ENCODE data around the gene KCNH5. TPM values are rescaled to one million over a fixed set of nuclear protein-coding genes. Genes with fewer than 3 reads are reported as not detected.
"Not testable (repeated sequence)": the region's sequence is repeated elsewhere in the genome, so short reads cannot be mapped to it uniquely, and the experiment has no call there.

The KCNH5 gene
- total RNA-seq, 2 experiments from 2014 or later = not detected

GRCh38 chr14:62800577-62800976, 244.7 kb downstream of the KCNH5 start:
- Mint-ChIP-seq H3K4me1 (no peaks in the 10 kb centered on the region), H3K27me3 (no peaks in the 10 kb centered on the region), H3K4me3 (no peak overlapping the region), H3K36me3 (ENCODE audit: low read depth) (no peaks in the 10 kb centered on the region), H3K27ac (no peak overlapping the region), H3K9me3 (peaks cover 5% of the 10 kb centered on the region)
- ChIA-PET POLR2A (no interaction called here), CTCF (no interaction called here)
- no peak for DNase-seq

- POLR2A ChIA-PET = no interaction called here
These were observed 248.8 kb downstream of the KCNH5 start for GRCh38 chr14:62796431-62796830.

GRCh38 chr14:62792578-62792977, 252.7 kb downstream of the KCNH5 start:
- DNase-seq = no peak
- Mint-ChIP-seq H3K4me3 (no peak overlapping the region), H3K36me3 (ENCODE audit: low read depth) (no peaks in the 10 kb centered on the region), H3K27me3 (no peaks in the 10 kb centered on the region), H3K27ac (no peak overlapping the region), H3K4me1 (no peaks in the 10 kb centered on the region), H3K9me3 (no peaks in the 10 kb centered on the region)
- ChIA-PET CTCF (no interaction called here), POLR2A (no interaction called here)

More at GRCh38 chr14:62796431-62796830, 248.8 kb downstream of the KCNH5 start:
- Mint-ChIP-seq H3K27me3 (no peaks in the 10 kb centered on the region), H3K4me3 (no peak overlapping the region), H3K36me3 (ENCODE audit: low read depth) (no peaks in the 10 kb centered on the region), H3K27ac (no peak overlapping the region), H3K9me3 (no peaks in the 10 kb centered on the region), H3K4me1 (no peaks in the 10 kb centered on the region)
- CTCF ChIA-PET = no interaction called here
- DNase-seq = no peak

GRCh38 chr14:62781328-62781727, 263.9 kb downstream of the KCNH5 start:
- H3K4me3 Mint-ChIP-seq; H3K36me3 Mint-ChIP-seq (ENCODE audit: low read depth); H3K27ac Mint-ChIP-seq; H3K27me3 Mint-ChIP-seq; CTCF ChIA-PET; H3K9me3 Mint-ChIP-seq; POLR2A ChIA-PET; H3K4me1 Mint-ChIP-seq; DNase-seq: not testable (repeated sequence)

DNA sequence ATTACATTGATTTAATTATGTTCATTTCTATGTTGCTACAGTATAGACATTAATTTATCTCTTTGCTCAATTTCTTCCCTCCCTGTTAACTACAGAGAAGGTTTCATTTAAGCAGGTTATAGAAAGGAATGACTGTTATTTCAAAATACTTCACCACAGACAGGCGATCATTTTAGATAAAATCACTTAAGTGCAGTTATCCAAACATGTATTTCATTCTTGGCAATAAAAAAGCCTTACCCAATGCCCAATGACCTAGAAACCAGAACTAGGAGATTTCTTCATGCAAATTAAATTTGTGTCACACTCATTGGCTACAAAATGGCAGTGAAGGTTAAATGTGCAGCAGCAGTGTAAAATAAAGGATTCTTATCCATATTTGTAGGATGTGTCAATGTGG, 266.4 kb downstream of the KCNH5 start:
- H3K27me3 Mint-ChIP-seq = no peaks in the 10 kb centered on the region
- H3K9me3 Mint-ChIP-seq = peaks cover 4% of the 10 kb centered on the region
- ChIA-PET POLR2A (no interaction called here), CTCF (no interaction called here)
- no peak overlapping the region for H3K4me3 Mint-ChIP-seq
- H3K4me1 Mint-ChIP-seq = no peaks in the 10 kb centered on the region
- DNase-seq = no peak
- H3K27ac Mint-ChIP-seq = no peak overlapping the region
- H3K36me3 Mint-ChIP-seq (ENCODE audit: low read depth) = no peaks in the 10 kb centered on the region

DNA sequence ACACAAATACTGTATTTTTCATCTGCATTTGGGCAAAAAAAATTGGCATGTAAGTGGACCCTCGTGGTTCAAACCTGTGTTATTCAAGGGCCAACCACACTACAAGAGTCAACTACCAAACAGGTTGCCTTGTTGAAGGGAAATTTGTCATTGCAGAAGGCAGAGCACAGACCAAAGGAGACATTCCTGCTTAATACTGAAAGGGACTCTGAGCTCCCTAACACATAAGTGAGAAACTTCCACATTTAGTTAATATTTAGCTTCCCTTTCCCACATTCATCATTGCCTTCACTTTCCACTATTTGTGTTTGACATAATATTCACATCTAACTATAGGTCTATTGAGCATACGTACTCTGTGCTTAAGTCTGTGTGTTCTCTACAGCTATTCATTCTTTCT, 266.9 kb downstream of the KCNH5 start:
- no peaks in the 10 kb centered on the region for H3K4me1 Mint-ChIP-seq
- H3K36me3 Mint-ChIP-seq (ENCODE audit: low read depth) = no peaks in the 10 kb centered on the region
- DNase-seq = no peak
- no peak overlapping the region for H3K4me3 Mint-ChIP-seq
- peaks cover 4% of the 10 kb centered on the region for H3K9me3 Mint-ChIP-seq
- no peak overlapping the region for H3K27ac Mint-ChIP-seq
- no peaks in the 10 kb centered on the region for H3K27me3 Mint-ChIP-seq
- ChIA-PET POLR2A (no interaction called here), CTCF (no interaction called here)

DNA sequence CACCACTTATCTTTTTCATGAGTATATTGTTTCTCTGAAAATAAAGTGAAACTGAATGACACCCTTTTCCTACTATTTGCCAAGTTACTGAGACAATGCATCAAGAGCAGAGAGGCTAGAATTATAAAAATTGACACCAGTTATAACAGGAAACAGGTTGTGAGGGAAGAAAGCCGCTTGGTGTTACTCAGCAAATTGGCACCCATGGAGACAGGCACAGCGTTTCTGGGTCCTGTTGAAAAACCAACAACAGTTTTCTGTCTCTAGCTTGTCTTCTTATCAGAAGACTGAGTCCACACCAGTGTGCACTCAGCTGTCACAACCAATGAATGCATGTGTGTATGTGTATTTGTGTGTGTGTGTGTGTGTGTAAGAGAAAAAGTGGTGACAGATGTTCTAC, 267.7 kb downstream of the KCNH5 start:
- no peaks in the 10 kb centered on the region for H3K27me3 Mint-ChIP-seq
- no peak for DNase-seq
- POLR2A ChIA-PET = no interaction called here
- H3K4me3 Mint-ChIP-seq = no peak overlapping the region
- no peak overlapping the region for H3K27ac Mint-ChIP-seq
- H3K36me3 Mint-ChIP-seq (ENCODE audit: low read depth) = no peaks in the 10 kb centered on the region
- H3K9me3 Mint-ChIP-seq = peaks cover 4% of the 10 kb centered on the region
- CTCF ChIA-PET = no interaction called here
- no peaks in the 10 kb centered on the region for H3K4me1 Mint-ChIP-seq

GRCh38 chr14:62776300-62776699, 269.0 kb downstream of the KCNH5 start:
- no peaks in the 10 kb centered on the region for H3K27me3 Mint-ChIP-seq
- ChIA-PET CTCF (no interaction called here), POLR2A (no interaction called here)
- H3K4me3 Mint-ChIP-seq = no peak overlapping the region
- no peak overlapping the region for H3K27ac Mint-ChIP-seq
- no peaks in the 10 kb centered on the region for H3K36me3 Mint-ChIP-seq (ENCODE audit: low read depth)
- peaks cover 3% of the 10 kb centered on the region for H3K9me3 Mint-ChIP-seq
- DNase-seq = no peak
- H3K4me1 Mint-ChIP-seq = no peaks in the 10 kb centered on the region

- Mint-ChIP-seq H3K36me3 (ENCODE audit: low read depth) (no peaks in the 10 kb centered on the region), H3K9me3 (peaks cover 3% of the 10 kb centered on the region), H3K4me1 (no peaks in the 10 kb centered on the region), H3K27me3 (no peaks in the 10 kb centered on the region), H3K4me3 (no peak overlapping the region), H3K27ac (no peak overlapping the region)
- POLR2A ChIA-PET = no interaction called here
- CTCF ChIA-PET = no interaction called here
- DNase-seq = no peak
These were observed 276.5 kb downstream of the KCNH5 start for GRCh38 chr14:62768753-62769152.

DNA sequence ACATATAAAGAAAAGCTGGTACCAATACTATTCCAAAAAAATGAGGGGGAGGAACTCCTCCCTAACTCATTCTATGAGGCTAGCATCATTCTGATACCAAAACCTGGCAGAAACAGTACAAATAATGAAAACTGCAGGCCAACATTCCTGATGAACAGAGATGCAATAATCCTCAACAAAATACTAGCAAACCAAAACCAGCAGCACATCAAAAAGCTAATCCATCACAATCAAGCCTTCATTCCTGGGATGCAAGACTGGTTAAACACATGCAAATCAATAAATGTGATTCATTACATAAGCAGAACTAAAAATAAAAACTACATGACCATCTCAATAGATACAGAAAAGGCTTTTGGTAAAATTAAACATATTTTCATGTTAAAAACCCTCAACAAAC, 281.3 kb downstream of the KCNH5 start:
- Mint-ChIP-seq H3K27me3 (no peaks in the 10 kb centered on the region), H3K9me3 (peaks cover 7% of the 10 kb centered on the region), H3K4me1 (no peaks in the 10 kb centered on the region), H3K4me3 (no peak overlapping the region), H3K36me3 (ENCODE audit: low read depth) (no peaks in the 10 kb centered on the region), H3K27ac (no peak overlapping the region)
- ChIA-PET CTCF (no interaction called here), POLR2A (no interaction called here)
- DNase-seq = no peak

GRCh38 chr14:62759796-62760195, 285.5 kb downstream of the KCNH5 start:
- no peak for DNase-seq
- CTCF ChIA-PET = no interaction called here
- Mint-ChIP-seq H3K9me3 (peaks cover 4% of the 10 kb centered on the region), H3K27ac (no peak overlapping the region), H3K4me1 (no peaks in the 10 kb centered on the region), H3K27me3 (no peaks in the 10 kb centered on the region), H3K36me3 (ENCODE audit: low read depth) (no peaks in the 10 kb centered on the region), H3K4me3 (no peak overlapping the region)
- POLR2A ChIA-PET = no interaction called here

DNA sequence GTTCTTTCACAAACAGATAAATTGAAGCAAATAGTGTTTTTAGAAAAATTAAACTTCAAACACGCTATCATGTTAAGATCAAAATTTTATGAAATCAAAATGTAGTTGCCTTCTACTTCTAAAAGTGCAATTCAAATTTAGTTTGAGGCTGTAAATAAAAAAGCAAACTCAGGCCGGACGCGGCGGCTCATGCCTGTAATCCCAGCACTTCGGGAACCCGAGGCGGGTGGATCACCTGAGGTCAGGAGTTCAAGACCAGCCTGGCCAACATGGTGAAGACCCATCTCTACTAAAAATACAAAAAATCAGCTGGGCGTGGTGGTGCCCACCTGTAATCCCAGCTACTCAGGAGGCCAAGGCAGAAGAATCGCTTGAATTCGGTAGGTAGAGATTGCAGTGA, 298.4 kb downstream of the KCNH5 start:
- CTCF ChIA-PET; POLR2A ChIA-PET; H3K4me1 Mint-ChIP-seq; H3K9me3 Mint-ChIP-seq; H3K36me3 Mint-ChIP-seq (ENCODE audit: low read depth); H3K27me3 Mint-ChIP-seq; H3K27ac Mint-ChIP-seq; DNase-seq; H3K4me3 Mint-ChIP-seq: not testable (repeated sequence)

DNA sequence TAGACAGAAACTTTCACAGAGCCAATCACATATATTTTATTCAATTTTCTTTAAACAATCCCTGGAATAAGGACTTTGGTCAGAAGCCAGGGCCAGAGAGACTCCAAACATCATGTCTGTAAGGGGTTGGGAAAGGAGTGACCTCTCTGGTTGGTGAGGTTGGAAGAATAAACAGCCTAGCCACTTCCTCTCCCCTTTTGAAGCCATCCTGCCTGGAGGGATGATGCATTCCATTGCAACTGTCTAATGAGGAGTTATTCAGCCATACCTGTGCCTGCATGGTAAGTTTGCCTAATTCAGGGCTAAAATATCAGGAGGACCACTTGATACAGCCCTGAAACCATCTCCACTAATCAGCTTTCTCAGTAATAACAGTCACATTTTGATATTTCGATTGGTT, 299.8 kb downstream of the KCNH5 start:
- Mint-ChIP-seq H3K27me3 (no peaks in the 10 kb centered on the region), H3K9me3 (peaks cover 7% of the 10 kb centered on the region), H3K4me3 (no peak overlapping the region), H3K27ac (no peak overlapping the region), H3K4me1 (no peaks in the 10 kb centered on the region), H3K36me3 (ENCODE audit: low read depth) (no peaks in the 10 kb centered on the region)
- POLR2A ChIA-PET = no interaction called here
- CTCF ChIA-PET = no interaction called here
- DNase-seq = no peak

DNA sequence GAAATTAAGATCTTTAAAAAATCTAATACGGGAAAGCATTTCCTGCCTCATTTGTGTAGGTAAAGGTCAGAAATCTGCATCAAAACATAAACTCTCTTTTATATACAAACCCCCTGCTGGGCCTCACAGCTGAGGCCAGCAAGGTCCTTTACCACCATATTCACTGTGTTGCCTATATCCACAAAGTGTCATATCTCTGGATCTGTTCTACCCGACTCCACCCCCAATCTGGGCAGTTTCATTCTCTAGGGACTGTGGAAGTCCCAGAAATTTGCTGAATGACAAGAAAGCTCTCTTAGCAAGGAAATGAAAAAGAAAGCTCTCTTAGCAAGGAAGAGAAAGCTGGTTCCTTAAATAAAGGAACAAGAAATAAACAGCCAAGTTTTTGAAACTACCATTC, 301.7 kb downstream of the KCNH5 start:
- Mint-ChIP-seq H3K9me3 (peaks cover 5% of the 10 kb centered on the region), H3K4me1 (no peaks in the 10 kb centered on the region), H3K27ac (no peak overlapping the region), H3K4me3 (no peak overlapping the region), H3K27me3 (no peaks in the 10 kb centered on the region), H3K36me3 (ENCODE audit: low read depth) (no peaks in the 10 kb centered on the region)
- DNase-seq = no peak
- CTCF ChIA-PET = no interaction called here
- POLR2A ChIA-PET = no interaction called here

DNA sequence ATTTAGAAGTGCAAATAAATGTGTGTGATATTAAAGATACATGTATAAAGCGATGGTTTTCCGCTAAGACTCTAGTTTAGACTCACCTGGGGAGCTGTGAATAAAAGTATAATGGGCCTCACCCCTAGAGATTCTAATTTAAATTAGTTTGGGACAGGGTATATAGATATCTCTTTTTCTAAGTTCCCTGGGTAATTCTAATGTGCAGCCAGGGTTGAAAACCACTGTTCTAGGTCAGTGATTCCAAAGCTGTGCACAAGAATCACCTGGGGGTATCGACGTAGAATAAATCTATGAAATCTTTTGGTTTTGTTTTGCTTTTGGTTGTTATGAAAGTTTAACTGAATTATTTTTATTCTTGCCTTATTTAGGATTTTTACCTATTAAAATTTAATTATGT, 302.1 kb downstream of the KCNH5 start:
- POLR2A ChIA-PET = no interaction called here
- CTCF ChIA-PET = no interaction called here
- no peak for DNase-seq
- no peak overlapping the region for H3K4me3 Mint-ChIP-seq
- H3K36me3 Mint-ChIP-seq (ENCODE audit: low read depth) = no peaks in the 10 kb centered on the region
- no peaks in the 10 kb centered on the region for H3K4me1 Mint-ChIP-seq
- H3K27ac Mint-ChIP-seq = no peak overlapping the region
- no peaks in the 10 kb centered on the region for H3K27me3 Mint-ChIP-seq
- H3K9me3 Mint-ChIP-seq = peaks cover 5% of the 10 kb centered on the region

Measured in activated CD4-positive, alpha-beta T cell treated with anti-CD3 and anti-CD28 coated beads, Interleukin-2, amount 10 ng/mL, durations not matched to agents 7 days and 5 days (primary cell).